GM21360 (cell line): ENCODE measurements around the gene FOXL3.
"Not testable (repeated sequence)": the region's sequence is repeated elsewhere in the genome, so short reads cannot be mapped to it uniquely, and the experiment has no call there.

Source experiments
- ATAC-seq: cut with Tn5 transposase; IDR thresholded peaks from one replicate; pipeline ENCODE4 v1.9.1; 2021; ENCODE audit warnings: mild to moderate bottlenecking, moderate library complexity; ENCODE audit not compliant: unreplicated experiment

The FOXL3 gene

GRCh38 chr7:335358-336148 lies 45.6 kb downstream of the FOXL3 start:
- ATAC-seq = no peak

GRCh38 chr7:336149-336533 lies 46.2 kb downstream of the FOXL3 start:
- not testable (repeated sequence) for ATAC-seq

DNA sequence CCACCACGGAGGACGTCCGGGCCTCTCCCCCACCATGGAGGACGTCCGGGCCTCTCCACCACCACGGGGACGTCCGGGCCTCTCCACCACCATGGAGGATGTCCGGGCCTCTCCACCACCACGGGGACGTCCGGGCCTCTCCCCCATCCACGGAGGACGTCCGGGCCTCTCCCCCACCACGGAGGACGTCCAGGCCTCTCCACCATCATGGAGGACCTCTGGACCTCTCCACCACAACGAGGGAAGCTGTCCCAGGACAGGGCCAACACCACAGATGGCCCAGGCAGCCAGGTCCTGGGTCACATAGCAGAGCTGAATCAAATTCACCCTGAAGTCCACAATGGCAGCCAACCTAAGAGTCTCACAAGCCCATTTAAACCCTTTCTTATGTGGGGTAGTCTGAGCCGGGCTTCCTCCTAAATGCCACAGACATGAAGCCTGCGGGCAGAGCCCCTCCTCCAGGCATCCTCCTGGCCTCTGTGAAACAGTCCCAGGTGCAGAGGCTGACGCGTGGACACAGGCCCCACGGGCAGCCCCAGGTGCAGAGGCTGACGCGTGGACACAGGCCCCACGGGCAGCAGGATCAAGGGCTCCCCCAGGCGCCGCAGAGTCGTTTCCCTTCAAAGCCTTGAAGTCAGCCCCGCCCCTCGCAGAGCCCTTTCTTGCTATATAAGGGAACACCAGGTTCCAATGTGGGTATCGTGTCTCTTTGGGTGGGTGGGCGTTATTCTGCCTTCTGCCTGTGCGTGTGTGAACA lies 47.0 kb downstream of the FOXL3 start:
- ATAC-seq = no peak

- no peak for ATAC-seq
Observed at GRCh38 chr7:337567-337951, 47.6 kb downstream of the FOXL3 start.

GRCh38 chr7:338295-339061 lies 48.5 kb downstream of the FOXL3 start:
- ATAC-seq = no peak

GRCh38 chr7:339062-339342 lies 49.0 kb downstream of the FOXL3 start:
- ATAC-seq = no peak

- ATAC-seq = no peak
Observed at GRCh38 chr7:339696-340095, 49.7 kb downstream of the FOXL3 start.

DNA sequence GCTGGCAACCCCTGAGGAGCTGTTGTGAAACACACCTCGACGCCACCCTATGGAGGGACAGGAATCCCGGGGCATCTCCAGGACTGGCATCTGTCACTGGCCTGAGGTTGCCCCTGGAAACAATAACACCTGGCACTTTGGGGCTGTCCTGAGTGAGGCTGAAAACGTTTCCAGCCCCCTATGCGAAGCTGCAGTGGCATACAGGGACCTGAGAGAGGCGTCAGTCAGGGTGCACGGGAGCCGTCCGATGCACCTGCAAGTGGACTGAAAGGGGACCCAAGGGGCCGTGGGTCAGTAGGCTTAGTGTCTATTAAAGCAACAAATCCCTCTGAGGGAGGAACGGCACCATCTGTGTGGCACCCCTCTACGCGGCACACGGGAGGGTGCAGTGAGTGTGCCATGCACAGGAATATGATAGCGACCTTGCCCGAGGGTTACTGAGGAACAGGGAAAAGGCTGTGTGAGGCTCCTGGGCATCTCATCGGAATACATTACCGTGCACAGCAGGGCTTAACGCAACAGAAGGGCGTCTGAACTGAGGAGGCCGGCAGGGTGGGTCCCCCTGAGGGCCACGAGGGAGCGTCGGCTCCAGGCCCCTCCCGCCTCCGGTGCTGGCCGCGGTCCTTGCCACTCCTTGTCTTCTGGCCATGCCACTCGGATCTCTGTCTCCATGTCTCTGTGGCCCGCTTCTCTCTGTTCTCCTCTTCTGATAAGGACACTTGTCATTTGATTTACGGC lies 50.4 kb downstream of the FOXL3 start:
- no peak for ATAC-seq
